PC-9 (cell line): Measurements from ENCODE around the gene SDHA.
"Not testable (repeated sequence)": the region's sequence is repeated elsewhere in the genome, so short reads cannot be mapped to it uniquely, and the experiment has no call there.

Experiments used
- CTCF ChIP-seq: fragments of 200-600 bp; sonication (generic); conservative IDR thresholded peaks from 2 replicates; pipeline ENCODE4 v1.6.1; 2017; ENCODE audit warnings: mixed run types, antibody characterized with exemption, mild to moderate bottlenecking, moderate library complexity
- EZH2 ChIP-seq: fragments of 200-600 bp; sonication (generic); IDR thresholded peaks from 2 replicates; pipeline ENCODE4 v1.8.0; 2017; ENCODE audit warnings: antibody characterized with exemption, low read depth

GRCh38 chr5:291345-291744 is 73.2 kb downstream of the SDHA start:
- not testable (repeated sequence) for TF ChIP-seq CTCF, EZH2
